HUES6 (cell line): ENCODE results near the gene IQGAP2.

Source experiments
- H3K27ac ChIP-seq: 2 replicates; pipeline ENCODE4 v1.7.0; 2013; ENCODE audit warnings: low read depth, mild to moderate bottlenecking, low read length, inconsistent platforms
- H3K27me3 ChIP-seq: 2 replicates; pipeline ENCODE4 v1.6.1; 2013; ENCODE audit warnings: low read length; ENCODE audit not compliant: control insufficient read depth, insufficient read depth
- H3K36me3 ChIP-seq: 2 replicates; pipeline ENCODE4 v1.6.1; 2013; ENCODE audit warnings: low read length; ENCODE audit not compliant: control insufficient read depth, insufficient read depth
- H3K4me1 ChIP-seq: 2 replicates; pipeline ENCODE4 v1.6.1; 2013; ENCODE audit warnings: low read length; ENCODE audit not compliant: control insufficient read depth, insufficient read depth
- H3K4me3 ChIP-seq: 2 replicates; pipeline ENCODE4 v1.5.1; 2013; ENCODE audit warnings: low read depth, low read length
- H3K9ac ChIP-seq: one replicate; pipeline ENCODE4 v1.6.1; 2013; ENCODE audit warnings: mild to moderate bottlenecking, low read length
- H3K9me3 ChIP-seq: 2 replicates; pipeline ENCODE4 v1.6.1; 2013; ENCODE audit warnings: low read depth, low read length; ENCODE audit not compliant: control insufficient read depth, insufficient read depth

Gene IQGAP2

GRCh38 chr5:76555717-76556116 lies 152.6 kb downstream of the IQGAP2 start:
- no peaks in the 10 kb centered on the region for H3K36me3 ChIP-seq
- H3K4me3 ChIP-seq = no peak overlapping the region
- no peaks in the 10 kb centered on the region for H3K4me1 ChIP-seq
- no peaks in the 10 kb centered on the region for H3K27me3 ChIP-seq
- peaks cover 8% of the 10 kb centered on the region; the same call in 1 of the 2 replicates for H3K9me3 ChIP-seq
- no peak overlapping the region for H3K27ac ChIP-seq
- H3K9ac ChIP-seq = no peak overlapping the region

GRCh38 chr5:76556511-76557221 lies 153.6 kb downstream of the IQGAP2 start:
- H3K27me3 ChIP-seq = no peaks in the 10 kb centered on the region
- no peak overlapping the region for H3K4me3 ChIP-seq
- H3K9me3 ChIP-seq = peaks cover 6% of the 10 kb centered on the region; the same call in 1 of the 2 replicates
- no peak overlapping the region for H3K9ac ChIP-seq
- no peak overlapping the region for H3K27ac ChIP-seq
- no peaks in the 10 kb centered on the region for H3K36me3 ChIP-seq
- no peaks in the 10 kb centered on the region for H3K4me1 ChIP-seq

- Histone ChIP-seq H3K27me3 (no peaks in the 10 kb centered on the region), H3K9me3 (no peaks in the 10 kb centered on the region), H3K9ac (no peak overlapping the region), H3K27ac (no peak overlapping the region), H3K36me3 (no peaks in the 10 kb centered on the region), H3K4me1 (no peaks in the 10 kb centered on the region), H3K4me3 (no peak overlapping the region)
Measured at GRCh38 chr5:76560952-76561891, 158.1 kb downstream of the IQGAP2 start.

- Histone ChIP-seq H3K9me3 (no peaks in the 10 kb centered on the region), H3K9ac (no peak overlapping the region), H3K27ac (no peak overlapping the region), H3K36me3 (no peaks in the 10 kb centered on the region), H3K4me3 (no peak overlapping the region), H3K4me1 (no peaks in the 10 kb centered on the region), H3K27me3 (no peaks in the 10 kb centered on the region)
Measured at GRCh38 chr5:76561959-76562358, 158.9 kb downstream of the IQGAP2 start.

GRCh38 chr5:76565009-76565408 lies 161.9 kb downstream of the IQGAP2 start:
- Histone ChIP-seq H3K9me3 (no peaks in the 10 kb centered on the region), H3K27me3 (no peaks in the 10 kb centered on the region), H3K4me1 (no peaks in the 10 kb centered on the region), H3K27ac (no peak overlapping the region), H3K9ac (no peak overlapping the region), H3K4me3 (no peak overlapping the region), H3K36me3 (no peaks in the 10 kb centered on the region)

- Histone ChIP-seq H3K4me1 (no peaks in the 10 kb centered on the region), H3K27me3 (no peaks in the 10 kb centered on the region), H3K9ac (no peak overlapping the region), H3K9me3 (no peaks in the 10 kb centered on the region), H3K36me3 (peaks cover 7% of the 10 kb centered on the region; the same call in 1 of the 2 replicates), H3K4me3 (no peak overlapping the region), H3K27ac (no peak overlapping the region)
Measured at GRCh38 chr5:76570153-76570552, 167.1 kb downstream of the IQGAP2 start.

- Histone ChIP-seq H3K36me3 (peaks cover 9% of the 10 kb centered on the region; the same call in 1 of the 2 replicates), H3K27me3 (no peaks in the 10 kb centered on the region), H3K9ac (no peak overlapping the region), H3K27ac (no peak overlapping the region), H3K9me3 (no peaks in the 10 kb centered on the region), H3K4me1 (no peaks in the 10 kb centered on the region), H3K4me3 (no peak overlapping the region)
Measured at GRCh38 chr5:76571559-76571958, 168.5 kb downstream of the IQGAP2 start.

GRCh38 chr5:76576450-76576849 lies 173.4 kb downstream of the IQGAP2 start:
- H3K9me3 ChIP-seq = no peaks in the 10 kb centered on the region

GRCh38 chr5:76576996-76577395 lies 173.9 kb downstream of the IQGAP2 start:
- peaks cover under 1% of the 10 kb centered on the region; the same call in 1 of the 2 replicates for H3K4me1 ChIP-seq
- H3K27ac ChIP-seq = no peak overlapping the region
- no peak overlapping the region for H3K4me3 ChIP-seq
- H3K27me3 ChIP-seq = no peaks in the 10 kb centered on the region
- peaks cover 2% of the 10 kb centered on the region; the same call in 1 of the 2 replicates for H3K36me3 ChIP-seq
- no peaks in the 10 kb centered on the region for H3K9me3 ChIP-seq
- no peak overlapping the region for H3K9ac ChIP-seq

More at GRCh38 chr5:76576450-76576849, 173.4 kb downstream of the IQGAP2 start:
- no peaks in the 10 kb centered on the region for H3K4me1 ChIP-seq
- no peak overlapping the region for H3K9ac ChIP-seq
- H3K4me3 ChIP-seq = no peak overlapping the region
- H3K27ac ChIP-seq = no peak overlapping the region
- H3K27me3 ChIP-seq = no peaks in the 10 kb centered on the region
- peaks cover 5% of the 10 kb centered on the region; the same call in 1 of the 2 replicates for H3K36me3 ChIP-seq

- Histone ChIP-seq H3K9ac (no peak overlapping the region), H3K4me1 (peaks cover 13% of the 10 kb centered on the region), H3K27me3 (no peaks in the 10 kb centered on the region), H3K27ac (no peak overlapping the region), H3K4me3 (no peak overlapping the region), H3K36me3 (peaks cover 2% of the 10 kb centered on the region; the same call in 1 of the 2 replicates), H3K9me3 (no peaks in the 10 kb centered on the region)
Measured at GRCh38 chr5:76579166-76579937, 176.3 kb downstream of the IQGAP2 start.
